Transverse colon (tissue), 4 donors: ENCODE data around the gene KLHL13. TPM values are rescaled to one million over a fixed set of nuclear protein-coding genes. Genes with fewer than 3 reads are reported as not detected.

Experiments used
- small RNA-seq, 4 donors: library from RNA; depleted of rRNA; stranded (forward); fragments of <200 nt; gene quantifications; one replicate each; pipeline ENCODE3, GENCODE V24; 2016
- total RNA-seq, 4 donors: library from RNA; depleted of rRNA; stranded (reverse); fragments of >200 nt; gene quantifications; one replicate each; pipeline ENCODE4 v1.1.0, GENCODE V29; 2016

The KLHL13 gene
- total RNA-seq, 4 donors from 2014 or later = 0.20 to 7.1 (median 2.7) TPM

Small RNAs within 50 kb of the gene (small RNA-seq; reads per million reads assigned to genes)
- gene RF00019 (0 reads per million in 4 donors), gene TUBB4BP3 (0 reads per million in 4 donors)

Other genes starting within 250 kb of the KLHL13 start
- gene WDR44, start 229.3 kb upstream of the KLHL13 start, total RNA-seq = 10 to 100 TPM; 10.8 to 31.2 (median 15.0) TPM